Testis (tissue), 2 donors: ENCODE data around the gene CAPG.

Source experiments
- POLR2A ChIP-seq: fragments of 450-650 bp; IDR thresholded peaks from one replicate; pipeline ENCODE4 v1.6.1; 2017; ENCODE audit warnings: antibody characterized with exemption, mild to moderate bottlenecking, moderate library complexity
- TF ChIP-seq, protein P1 (sequence below), 3 experiments: fragments of 450-650 bp in 2 of 3; fragments of 200-600 bp in 1 of 3; sonication (generic) in 1 of 3; IDR thresholded peaks; one replicate each; pipeline ENCODE4 v1.5.1; 2016 to 2019; ENCODE audit warnings: antibody characterized with exemption in 3 of 3, mild to moderate bottlenecking in 2 of 3, moderate library complexity in 1 of 3

DNA sequence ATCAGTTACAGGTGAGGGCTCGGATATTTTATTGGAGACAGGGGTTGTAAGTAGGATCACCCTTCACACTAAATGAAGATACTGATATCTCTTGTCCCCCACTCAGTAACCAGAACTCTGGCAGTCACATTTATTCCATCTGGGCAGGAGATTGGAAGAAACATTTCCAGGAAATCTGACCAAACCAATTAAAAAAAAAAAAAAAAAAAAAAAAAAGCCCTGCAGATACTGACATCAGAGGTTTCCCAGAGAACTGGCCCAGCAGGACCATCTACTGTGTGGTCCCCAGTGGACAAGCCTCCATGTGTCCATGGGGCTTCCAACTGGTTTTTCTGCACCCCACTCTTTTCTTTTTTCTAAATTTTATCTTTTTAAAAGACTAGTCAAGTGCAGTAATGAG lies 49.6 kb upstream of the CAPG start:
- TF ChIP-seq POLR2A = no peak
- TF ChIP-seq, protein P1, sequence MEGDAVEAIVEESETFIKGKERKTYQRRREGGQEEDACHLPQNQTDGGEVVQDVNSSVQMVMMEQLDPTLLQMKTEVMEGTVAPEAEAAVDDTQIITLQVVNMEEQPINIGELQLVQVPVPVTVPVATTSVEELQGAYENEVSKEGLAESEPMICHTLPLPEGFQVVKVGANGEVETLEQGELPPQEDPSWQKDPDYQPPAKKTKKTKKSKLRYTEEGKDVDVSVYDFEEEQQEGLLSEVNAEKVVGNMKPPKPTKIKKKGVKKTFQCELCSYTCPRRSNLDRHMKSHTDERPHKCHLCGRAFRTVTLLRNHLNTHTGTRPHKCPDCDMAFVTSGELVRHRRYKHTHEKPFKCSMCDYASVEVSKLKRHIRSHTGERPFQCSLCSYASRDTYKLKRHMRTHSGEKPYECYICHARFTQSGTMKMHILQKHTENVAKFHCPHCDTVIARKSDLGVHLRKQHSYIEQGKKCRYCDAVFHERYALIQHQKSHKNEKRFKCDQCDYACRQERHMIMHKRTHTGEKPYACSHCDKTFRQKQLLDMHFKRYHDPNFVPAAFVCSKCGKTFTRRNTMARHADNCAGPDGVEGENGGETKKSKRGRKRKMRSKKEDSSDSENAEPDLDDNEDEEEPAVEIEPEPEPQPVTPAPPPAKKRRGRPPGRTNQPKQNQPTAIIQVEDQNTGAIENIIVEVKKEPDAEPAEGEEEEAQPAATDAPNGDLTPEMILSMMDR (IDR thresholded peaks at IDR 0.05) = no peak
